Measurements from ENCODE around the gene PANK4. TPM values are rescaled to one million over a fixed set of nuclear protein-coding genes. Genes with fewer than 3 reads are reported as not detected.

The PANK4 gene
- total and polyA plus RNA-seq, 10 of the 15 experiments (the other 5 are each of a cell fraction or from before 2014, with no cell fraction given): 0.35 to 38.0 (median 18.6) TPM

- TF ChIP-seq ZSCAN29 (IDR thresholded peaks at IDR 0.05) (no peak), EZH2 (IDR thresholded peaks at IDR 0.05; ENCODE audit: borderline replicate concordance, control insufficient read depth, low read depth, low read length) (no peak), FOS (IDR thresholded peaks at IDR 0.05; ENCODE audit: borderline replicate concordance, extremely low read depth, insufficient read length) (no peak), ZNF274 (IDR thresholded peaks at IDR 0.05; ENCODE audit: insufficient read depth, insufficient read length) (no peak), JUNB (IDR thresholded peaks at IDR 0.05) (no peak)
Measured at GRCh38 chr1:2470290-2471158, 55.9 kb downstream of the PANK4 start (continued).

- no peak for TF ChIP-seq RAD51 (IDR thresholded peaks at IDR 0.05)
- no peak for TF ChIP-seq NR2F1 (conservative IDR thresholded peaks at IDR 0.05)
- no peak for TF ChIP-seq BCL11A (IDR thresholded peaks at IDR 0.05; ENCODE audit: low read depth, low read length)
- Histone ChIP-seq H3K9ac (ENCODE audit: control insufficient read depth, insufficient read depth, low read length) (no peak overlapping the region), H3K79me2 (ENCODE audit: control insufficient read depth, insufficient read depth, low read length) (no peaks in the 10 kb centered on the region), H3K9me3 (replicated peaks; ENCODE audit: control insufficient read depth, insufficient read depth, low read length) (no peaks in the 10 kb centered on the region), H3K36me3 (ENCODE audit: control insufficient read depth in 2 of 2, insufficient read depth in 2 of 2, low read length in 1 of 2) (no peaks in the 10 kb centered on the region), H3K4me2 (ENCODE audit: control insufficient read depth, insufficient read depth) (no peak overlapping the region), H3K27me3 (replicated peaks in 1 of 2; ENCODE audit: control insufficient read depth in 2 of 2, insufficient read depth in 2 of 2, low read length in 1 of 2) (no peaks in the 10 kb centered on the region), H3K4me3 (no peak overlapping the region), H4K20me1 (ENCODE audit: control insufficient read depth, insufficient read depth) (no peaks in the 10 kb centered on the region), H3K27ac (ENCODE audit: control insufficient read depth, insufficient read depth) (no peak overlapping the region), H3K4me1 (ENCODE audit: control insufficient read depth, insufficient read depth, low read length) (no peaks in the 10 kb centered on the region), H2AFZ (ENCODE audit: control insufficient read depth, low read depth, low read length) (no peak overlapping the region)
- no TSS peak for BruUV-seq (replicated peaks)
- intact Hi-C loops (cut with micrococcal nuclease; ENCODE audit: unreplicated experiment): no loop called here
- WGBS (ENCODE audit: insufficient coverage, insufficient replicate concordance, low lambda C conversion rate, missing lambda C conversion rate): 31% methylated on average over 20 of the region's 25 CpGs
- ATAC-seq: no peak
- ChIA-PET SMC1A (ENCODE audit: uncharacterized antibody, unreplicated experiment) (no interaction called here), CTCF (no interaction called here), RAD21 (ENCODE audit: unreplicated experiment) (no interaction called here), POLR2A (no interaction called here)
- in situ Hi-C loops (cut with MboI): no loop called here
- no peak for FAIRE-seq
- DNase-seq (ENCODE audit: low read depth, low spot score): no peak
Measured at GRCh38 chr1:2469103-2469940, 57.1 kb downstream of the PANK4 start.

Data from GM12878 (cell line).